NCI-H187 treated with DMSO at 0.1 percent for 48 hours (cell line): ENCODE data around the gene DHX40.
"Not testable (repeated sequence)": the region's sequence is repeated elsewhere in the genome, so short reads cannot be mapped to it uniquely, and the experiment has no call there.

Experiments
- DNase-seq: peaks from one replicate; lab custom pipeline; 2025; lab: John Stamatoyannopoulos, UW

The DHX40 gene

GRCh38 chr17:59565171-59565958, at the start of gene DHX40:
Gene DHX40, plus strand, starts transcription at chr17:59565610. Its CDS starts 62 bp downstream, at chr17:59565672.
- DNase-seq: peak; percentile 56

GRCh38 chr17:59516451-59516850, 49.0 kb upstream of the DHX40 start:
- no peak for DNase-seq

- no peak for DNase-seq
Measured at GRCh38 chr17:59519132-59519531, 46.3 kb upstream of the DHX40 start.

GRCh38 chr17:59520251-59520650, 45.2 kb upstream of the DHX40 start:
- DNase-seq: no peak

- no peak for DNase-seq
Measured at GRCh38 chr17:59521465-59522126, 43.8 kb upstream of the DHX40 start.

GRCh38 chr17:59524930-59525329, 40.5 kb upstream of the DHX40 start:
- not testable (repeated sequence) for DNase-seq

- no peak for DNase-seq
Measured at GRCh38 chr17:59525668-59526067, 39.7 kb upstream of the DHX40 start.

- no peak for DNase-seq
Measured at GRCh38 chr17:59526451-59526850, 39.0 kb upstream of the DHX40 start.

GRCh38 chr17:59527325-59527917, 38.0 kb upstream of the DHX40 start:
- DNase-seq: no peak

- DNase-seq: no peak
Measured at GRCh38 chr17:59527931-59528330, 37.5 kb upstream of the DHX40 start.

- DNase-seq: no peak
Measured at GRCh38 chr17:59530531-59530930, 34.9 kb upstream of the DHX40 start.

GRCh38 chr17:59533694-59534093, 31.7 kb upstream of the DHX40 start:
- no peak for DNase-seq

- no peak for DNase-seq
Measured at GRCh38 chr17:59534583-59534982, 30.8 kb upstream of the DHX40 start.

- no peak for DNase-seq
Measured at GRCh38 chr17:59538195-59538909, 27.1 kb upstream of the DHX40 start.

- DNase-seq: no peak
Measured at GRCh38 chr17:59542960-59543635, 22.3 kb upstream of the DHX40 start.

GRCh38 chr17:59545942-59546341, 19.5 kb upstream of the DHX40 start:
- no peak for DNase-seq

GRCh38 chr17:59547131-59547915, 18.1 kb upstream of the DHX40 start:
- peak; percentile 28 for DNase-seq

GRCh38 chr17:59548985-59549384, 16.4 kb upstream of the DHX40 start:
- DNase-seq: not testable (repeated sequence)

GRCh38 chr17:59550703-59551102, 14.7 kb upstream of the DHX40 start:
- no peak for DNase-seq

- DNase-seq: no peak
Measured at GRCh38 chr17:59558039-59558438, 7.4 kb upstream of the DHX40 start.

- no peak for DNase-seq
Measured at GRCh38 chr17:59558953-59559352, 6.5 kb upstream of the DHX40 start.
